NCI-H146 (cell line): ENCODE results near the gene WFS1.

Source experiments
- DNase-seq: peaks from one replicate; lab custom pipeline; 2025; lab: John Stamatoyannopoulos, UW

WFS1 gene

GRCh38 chr4:6269616-6270511 is at the start of gene WFS1:
WFS1 (plus strand) TSS chr4:6269850; CDS start chr4:6277456, 7,606 bp downstream.
- DNase-seq: peak; percentile 97

GRCh38 chr4:6221301-6221850 is 48.3 kb upstream of the WFS1 start:
- peak; percentile 77 for DNase-seq

- DNase-seq: peak; percentile 77
Observed at GRCh38 chr4:6221851-6222760, 47.5 kb upstream of the WFS1 start.

- peak; percentile 38 for DNase-seq
Observed at GRCh38 chr4:6222761-6223292, 46.8 kb upstream of the WFS1 start.

GRCh38 chr4:6224735-6225134 is 44.9 kb upstream of the WFS1 start:
- DNase-seq: no peak

GRCh38 chr4:6225469-6225868 is 44.2 kb upstream of the WFS1 start:
- no peak for DNase-seq

- DNase-seq: no peak
Observed at GRCh38 chr4:6226506-6226905, 43.1 kb upstream of the WFS1 start.

- no peak for DNase-seq
Observed at GRCh38 chr4:6227412-6228157, 42.1 kb upstream of the WFS1 start.

- no peak for DNase-seq
Observed at GRCh38 chr4:6228158-6229067, 41.2 kb upstream of the WFS1 start.

- no peak for DNase-seq
Observed at GRCh38 chr4:6229095-6229494, 40.6 kb upstream of the WFS1 start.

- no peak for DNase-seq
Observed at GRCh38 chr4:6229671-6230501, 39.8 kb upstream of the WFS1 start.

- DNase-seq: no peak
Observed at GRCh38 chr4:6230502-6230785, 39.2 kb upstream of the WFS1 start.

- DNase-seq: no peak
Observed at GRCh38 chr4:6230827-6231662, 38.6 kb upstream of the WFS1 start.

- DNase-seq: no peak
Observed at GRCh38 chr4:6231663-6232165, 37.9 kb upstream of the WFS1 start.

- DNase-seq: no peak
Observed at GRCh38 chr4:6232836-6233785, 36.5 kb upstream of the WFS1 start.

- no peak for DNase-seq
Observed at GRCh38 chr4:6233929-6234328, 35.7 kb upstream of the WFS1 start.

GRCh38 chr4:6235012-6235411 is 34.6 kb upstream of the WFS1 start:
- no peak for DNase-seq
